Ramos (cell line): Measurements from ENCODE around the gene PAXX.

Experiments used
- in situ Hi-C: fragments of 300-500 bp; cut with MboI; formaldehyde crosslinking; loops from one replicate; pipeline ENCODE4 v1.14.3; 2022; ENCODE audit warnings: low sequenced_read_pairs; ENCODE audit not compliant: unreplicated experiment

The PAXX gene

DNA sequence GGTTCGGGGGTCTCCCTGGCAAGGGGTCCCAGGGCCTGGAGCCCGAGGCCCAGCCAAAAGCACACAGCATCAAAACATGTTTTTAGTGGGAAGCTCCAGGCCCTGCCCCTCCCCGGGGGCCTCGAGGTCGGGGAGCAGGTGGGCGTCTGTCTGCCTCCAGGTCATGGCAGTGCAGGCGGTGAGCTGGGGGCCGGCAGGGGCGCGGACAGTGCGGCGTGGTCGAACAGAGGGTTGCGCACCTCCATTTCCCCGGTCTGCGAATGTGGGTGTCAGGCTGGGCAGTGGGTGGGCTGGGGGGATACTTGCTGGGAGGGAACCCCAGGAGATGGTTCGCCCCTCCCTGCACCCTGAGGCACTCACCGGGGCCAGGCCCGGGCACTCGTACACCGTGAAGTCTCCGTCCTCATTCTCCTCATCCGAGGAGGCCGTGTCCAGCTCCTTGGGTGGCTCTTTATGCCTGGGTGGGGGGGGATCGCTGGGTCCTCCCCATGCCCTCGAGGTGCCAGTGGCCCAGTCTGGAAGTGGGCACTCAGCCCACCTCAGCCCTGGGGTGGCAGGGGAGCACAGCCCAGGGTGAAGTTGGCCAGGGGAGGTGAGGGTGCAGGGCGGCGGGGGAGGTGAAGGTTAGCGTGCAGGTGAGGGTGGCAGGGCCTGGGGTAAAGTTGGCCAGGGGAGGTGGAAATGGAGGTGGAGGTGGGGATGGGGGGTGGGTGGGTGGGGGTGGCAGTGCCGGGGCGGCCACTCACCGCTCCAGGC is 47.6 kb downstream of the PAXX start:
- in situ Hi-C loops, result loop anchor here (5.0 kb wide), 1 partner anchor 247 kb away; the partner anchor contains the start of gene TMEM141

DNA sequence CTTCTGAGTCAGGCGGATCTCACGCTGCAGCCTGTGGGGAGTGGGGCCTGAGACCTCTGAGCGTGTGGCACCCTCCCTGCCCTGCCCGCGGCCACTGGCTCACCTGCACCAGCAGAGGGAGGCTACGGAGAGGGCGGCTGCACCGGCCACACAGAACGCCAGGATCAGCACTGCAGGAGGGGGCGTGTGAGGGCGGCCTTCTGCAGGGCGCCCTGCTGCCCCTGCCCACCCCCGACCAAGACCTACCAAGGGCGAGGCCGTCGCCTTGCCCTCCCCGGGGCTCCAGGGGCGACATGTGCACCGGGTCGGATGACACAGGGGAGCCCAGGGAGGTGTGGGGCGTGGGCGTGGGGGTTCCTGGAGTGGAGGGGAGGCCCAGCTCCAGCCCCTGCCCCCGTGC is 48.3 kb downstream of the PAXX start:
- in situ Hi-C loops, result no loop called here

DNA sequence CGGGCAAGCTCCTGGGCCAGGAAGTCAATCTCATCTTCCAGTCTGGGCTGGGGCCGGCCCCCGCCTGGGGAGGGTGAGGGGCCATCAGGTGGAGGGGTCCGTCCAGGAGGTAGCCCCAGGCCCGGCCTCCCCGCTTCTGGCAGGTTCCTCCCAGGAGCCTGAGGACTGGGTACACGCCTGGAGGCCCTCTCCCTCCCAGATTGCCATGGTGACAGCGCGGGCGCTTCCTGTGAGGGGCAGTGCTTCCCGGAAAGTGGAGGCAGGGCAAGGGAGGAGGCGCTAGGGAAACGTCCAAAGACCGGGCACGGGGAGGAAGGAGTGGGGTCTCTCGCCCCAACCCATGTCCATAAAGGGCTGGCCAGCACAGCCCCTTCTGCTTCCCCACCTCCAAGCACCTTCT is 48.9 kb downstream of the PAXX start:
- in situ Hi-C loops, result no loop called here

DNA sequence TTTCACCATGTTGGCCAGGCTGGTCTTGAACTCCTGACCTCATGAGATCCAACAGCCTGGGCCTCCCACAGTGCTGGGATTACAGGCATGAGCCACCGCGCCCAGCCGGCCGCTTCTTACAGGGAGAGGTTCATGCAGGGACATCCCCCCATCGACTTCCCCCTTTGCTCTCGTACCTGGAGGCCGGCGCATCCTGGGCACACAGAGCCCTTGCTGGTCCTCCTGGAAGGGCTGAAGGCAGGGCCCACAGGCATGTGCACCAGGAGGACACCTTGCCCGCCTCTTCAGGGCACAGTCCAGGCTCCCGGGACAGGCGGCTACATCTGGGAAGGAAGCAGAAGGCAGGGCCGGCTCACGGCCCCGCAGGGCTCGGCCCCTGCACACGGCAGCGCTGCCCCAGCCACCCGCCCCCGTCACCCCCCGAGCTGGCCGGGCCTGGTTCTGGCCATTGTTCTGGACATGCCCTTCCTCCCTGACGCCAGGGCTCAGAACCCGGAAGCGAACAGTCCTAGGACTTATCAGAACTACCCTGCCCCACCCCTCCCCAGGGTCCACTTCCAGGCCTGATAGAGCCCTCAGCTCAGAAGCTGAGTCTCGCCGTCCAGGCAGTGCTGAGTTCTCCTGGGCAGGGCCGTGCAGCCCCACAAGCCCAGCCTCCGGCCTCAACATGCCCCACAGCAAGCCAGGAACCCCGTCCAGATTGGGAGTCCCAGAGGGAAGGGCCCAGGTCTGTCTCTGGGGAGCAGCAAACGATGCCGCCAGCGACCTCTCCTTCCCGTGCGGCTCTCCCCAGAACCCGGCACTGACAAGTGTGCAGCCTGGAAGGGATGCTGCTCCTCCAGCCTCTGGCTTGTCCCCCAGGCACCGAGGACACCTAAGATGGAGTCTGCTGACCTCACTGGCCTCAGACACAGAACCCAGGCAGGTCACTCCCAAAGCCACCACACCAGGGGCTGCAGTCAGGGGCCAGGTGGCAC is 50.8 kb downstream of the PAXX start:
- in situ Hi-C loops, result no loop called here
